ENCODE data around the gene IL1RAP.

DNA sequence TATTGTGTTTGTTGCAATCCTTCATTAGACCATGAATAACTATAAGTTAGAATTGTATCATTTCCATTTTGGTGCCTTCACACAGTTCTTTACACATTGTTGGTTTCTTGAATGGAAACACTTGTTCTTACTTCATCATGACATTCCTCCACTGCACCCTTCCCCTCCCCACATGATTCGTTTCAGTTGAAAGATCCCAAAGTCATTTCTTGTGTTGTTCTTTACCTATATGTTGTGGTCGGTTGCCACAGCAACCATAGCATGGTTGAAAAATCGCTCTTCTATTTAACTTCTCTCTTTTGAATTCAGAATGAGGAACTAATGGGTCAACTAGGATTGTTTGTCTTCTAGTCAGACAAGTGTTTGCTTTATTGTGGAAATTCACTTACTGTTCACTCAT, 103.3 kb downstream of the IL1RAP start:
- no peak for TF ChIP-seq POLR2A (IDR thresholded peaks at IDR 0.05)
- TF ChIP-seq, protein P1, sequence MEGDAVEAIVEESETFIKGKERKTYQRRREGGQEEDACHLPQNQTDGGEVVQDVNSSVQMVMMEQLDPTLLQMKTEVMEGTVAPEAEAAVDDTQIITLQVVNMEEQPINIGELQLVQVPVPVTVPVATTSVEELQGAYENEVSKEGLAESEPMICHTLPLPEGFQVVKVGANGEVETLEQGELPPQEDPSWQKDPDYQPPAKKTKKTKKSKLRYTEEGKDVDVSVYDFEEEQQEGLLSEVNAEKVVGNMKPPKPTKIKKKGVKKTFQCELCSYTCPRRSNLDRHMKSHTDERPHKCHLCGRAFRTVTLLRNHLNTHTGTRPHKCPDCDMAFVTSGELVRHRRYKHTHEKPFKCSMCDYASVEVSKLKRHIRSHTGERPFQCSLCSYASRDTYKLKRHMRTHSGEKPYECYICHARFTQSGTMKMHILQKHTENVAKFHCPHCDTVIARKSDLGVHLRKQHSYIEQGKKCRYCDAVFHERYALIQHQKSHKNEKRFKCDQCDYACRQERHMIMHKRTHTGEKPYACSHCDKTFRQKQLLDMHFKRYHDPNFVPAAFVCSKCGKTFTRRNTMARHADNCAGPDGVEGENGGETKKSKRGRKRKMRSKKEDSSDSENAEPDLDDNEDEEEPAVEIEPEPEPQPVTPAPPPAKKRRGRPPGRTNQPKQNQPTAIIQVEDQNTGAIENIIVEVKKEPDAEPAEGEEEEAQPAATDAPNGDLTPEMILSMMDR (IDR thresholded peaks at IDR 0.05): no peak
